Natural killer cell (primary cell): ENCODE data around the gene TMPRSS3. TPM values are rescaled to one million over a fixed set of nuclear protein-coding genes. Genes with fewer than 3 reads are reported as not detected.

Source experiments
- ATAC-seq, 3 donors: fragments of 150-1000 bp in 2 of 3; fragments of 200-7000 bp in 1 of 3; cut with Tn5 transposase; 1 replicate in 1 of 3; 2 replicates in 2 of 3; pipeline ENCODE4 v1.10.0; 2021; ENCODE audit warnings: mild to moderate bottlenecking in 2 of 3, moderate library complexity in 2 of 3
- DNase-seq, 2 donors: peaks; one replicate each; pipeline versions ENCODE4 v3.0.0 to v3.0.0-alpha.2; 2013 to 2021; ENCODE audit warnings: mixed read lengths in 1 of 2
- H3K27ac ChIP-seq: one replicate; pipeline ENCODE4 v1.5.1; 2013; ENCODE audit warnings: mild to moderate bottlenecking, low read length
- H3K27me3 ChIP-seq: one replicate; pipeline ENCODE4 v1.6.1; 2013; ENCODE audit warnings: low read length; ENCODE audit not compliant: control insufficient read depth, insufficient read depth
- H3K36me3 ChIP-seq: one replicate; pipeline ENCODE4 v1.6.1; 2013; ENCODE audit warnings: low read length; ENCODE audit not compliant: control insufficient read depth, insufficient read depth
- H3K4me1 ChIP-seq: one replicate; pipeline ENCODE4 v1.6.1; 2013; ENCODE audit warnings: low read length; ENCODE audit not compliant: control insufficient read depth, insufficient read depth
- H3K4me3 ChIP-seq: one replicate; pipeline ENCODE4 v1.5.1; 2013; ENCODE audit warnings: low read length
- H3K9me3 ChIP-seq: one replicate; pipeline ENCODE4 v1.6.1; 2013; ENCODE audit warnings: low read length; ENCODE audit not compliant: control insufficient read depth, insufficient read depth
- H3K27ac Mint-ChIP-seq, 2 donors: one replicate each; pipeline ENCODE4 v1.8.0; 2022; ENCODE audit warnings: mild to moderate bottlenecking in 2 of 2, mixed read lengths in 2 of 2, moderate library complexity in 1 of 2
- H3K27me3 Mint-ChIP-seq, 2 donors: one replicate each; pipeline ENCODE4 v1.8.0; 2022; ENCODE audit warnings: low read depth in 2 of 2, mixed read lengths in 2 of 2
- H3K36me3 Mint-ChIP-seq: one replicate; pipeline ENCODE4 v1.8.0; 2022; ENCODE audit warnings: mixed read lengths
- H3K4me1 Mint-ChIP-seq, 2 donors: one replicate each; pipeline ENCODE4 v1.8.0; 2022; ENCODE audit warnings: mixed read lengths in 2 of 2
- H3K4me3 Mint-ChIP-seq: one replicate; pipeline ENCODE4 v1.8.0; 2022; ENCODE audit warnings: mild to moderate bottlenecking, moderate library complexity, mixed read lengths
- H3K9me3 Mint-ChIP-seq, 2 donors: one replicate each; pipeline ENCODE4 v1.8.0; 2022; ENCODE audit warnings: mixed read lengths in 2 of 2
- WGBS: methylation state at CpG from one replicate; pipeline ENCODE4 v1.1.7; 2013; ENCODE audit warnings: missing lambda C conversion rate; ENCODE audit not compliant: insufficient coverage; 5-methylcytosine and 5-hydroxymethylcytosine counted together
- intact Hi-C: fragments of 100-400 bp; cut with micrococcal nuclease; formaldehyde crosslinking; loops from one replicate; pipeline ENCODE4 v1.14.2; 2022
- total RNA-seq, 4 donors: library from RNA; stranded (reverse); fragments of 120-200 nt in 1 of 4; gene quantifications; one replicate each; pipeline versions ENCODE4 v1.2.3 to v1.2.4, GENCODE V29; 2013 to 2022
- TF ChIP-seq, protein P1 (sequence below): fragments of 200-600 bp; IDR thresholded peaks from one replicate; pipeline ENCODE4 v1.8.0; 2022; ENCODE audit warnings: antibody characterized with exemption

TMPRSS3 gene
- total RNA-seq, 3 donors from 2014 or later (not counting 1 experiment from before 2014, with no cell fraction given): 0.25 TPM; not detected in 2

DNA sequence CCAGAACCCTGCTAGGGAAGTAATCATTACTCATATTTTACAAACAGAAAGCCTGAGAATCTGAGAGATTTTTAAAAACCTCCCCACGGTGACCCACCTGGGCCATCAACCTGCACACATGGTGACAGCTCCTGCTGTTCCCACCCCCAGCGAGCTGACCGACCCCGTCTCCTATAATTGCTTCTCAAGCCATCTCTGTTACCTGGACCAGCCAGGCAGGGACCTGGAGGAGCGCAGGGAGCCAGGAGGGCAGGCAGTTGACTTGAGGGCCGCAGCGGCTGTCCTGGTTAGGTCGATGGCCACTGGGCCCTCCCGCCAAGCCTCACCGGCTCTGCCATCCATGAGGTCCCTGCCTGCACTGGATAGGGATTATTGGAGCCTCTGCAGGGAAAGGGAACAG is 52.8 kb downstream of the TMPRSS3 start:
- H3K27ac ChIP-seq: no peak overlapping the region
- no peaks in the 10 kb centered on the region for H3K9me3 Mint-ChIP-seq
- peaks cover 3% of the 10 kb centered on the region for H3K4me1 ChIP-seq
- H3K36me3 ChIP-seq: no peaks in the 10 kb centered on the region
- no peak overlapping the region for H3K4me3 Mint-ChIP-seq
- WGBS: 87% methylated on average over 10 of the region's 10 CpGs
- H3K27me3 Mint-ChIP-seq: peaks cover 0 to 17% of the 10 kb centered on the region in 2 donors
- no peak overlapping the region for H3K27ac Mint-ChIP-seq
- no peak for ATAC-seq
- peaks cover 0 to under 1% of the 10 kb centered on the region in 2 donors for H3K4me1 Mint-ChIP-seq
- H3K4me3 ChIP-seq: no peak overlapping the region
- no peaks in the 10 kb centered on the region for H3K9me3 ChIP-seq
- intact Hi-C loops: no loop called here
- DNase-seq: no peak
- no peaks in the 10 kb centered on the region for H3K27me3 ChIP-seq
- TF ChIP-seq, protein P1, sequence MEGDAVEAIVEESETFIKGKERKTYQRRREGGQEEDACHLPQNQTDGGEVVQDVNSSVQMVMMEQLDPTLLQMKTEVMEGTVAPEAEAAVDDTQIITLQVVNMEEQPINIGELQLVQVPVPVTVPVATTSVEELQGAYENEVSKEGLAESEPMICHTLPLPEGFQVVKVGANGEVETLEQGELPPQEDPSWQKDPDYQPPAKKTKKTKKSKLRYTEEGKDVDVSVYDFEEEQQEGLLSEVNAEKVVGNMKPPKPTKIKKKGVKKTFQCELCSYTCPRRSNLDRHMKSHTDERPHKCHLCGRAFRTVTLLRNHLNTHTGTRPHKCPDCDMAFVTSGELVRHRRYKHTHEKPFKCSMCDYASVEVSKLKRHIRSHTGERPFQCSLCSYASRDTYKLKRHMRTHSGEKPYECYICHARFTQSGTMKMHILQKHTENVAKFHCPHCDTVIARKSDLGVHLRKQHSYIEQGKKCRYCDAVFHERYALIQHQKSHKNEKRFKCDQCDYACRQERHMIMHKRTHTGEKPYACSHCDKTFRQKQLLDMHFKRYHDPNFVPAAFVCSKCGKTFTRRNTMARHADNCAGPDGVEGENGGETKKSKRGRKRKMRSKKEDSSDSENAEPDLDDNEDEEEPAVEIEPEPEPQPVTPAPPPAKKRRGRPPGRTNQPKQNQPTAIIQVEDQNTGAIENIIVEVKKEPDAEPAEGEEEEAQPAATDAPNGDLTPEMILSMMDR: no peak
- no peaks in the 10 kb centered on the region for H3K36me3 Mint-ChIP-seq

DNA sequence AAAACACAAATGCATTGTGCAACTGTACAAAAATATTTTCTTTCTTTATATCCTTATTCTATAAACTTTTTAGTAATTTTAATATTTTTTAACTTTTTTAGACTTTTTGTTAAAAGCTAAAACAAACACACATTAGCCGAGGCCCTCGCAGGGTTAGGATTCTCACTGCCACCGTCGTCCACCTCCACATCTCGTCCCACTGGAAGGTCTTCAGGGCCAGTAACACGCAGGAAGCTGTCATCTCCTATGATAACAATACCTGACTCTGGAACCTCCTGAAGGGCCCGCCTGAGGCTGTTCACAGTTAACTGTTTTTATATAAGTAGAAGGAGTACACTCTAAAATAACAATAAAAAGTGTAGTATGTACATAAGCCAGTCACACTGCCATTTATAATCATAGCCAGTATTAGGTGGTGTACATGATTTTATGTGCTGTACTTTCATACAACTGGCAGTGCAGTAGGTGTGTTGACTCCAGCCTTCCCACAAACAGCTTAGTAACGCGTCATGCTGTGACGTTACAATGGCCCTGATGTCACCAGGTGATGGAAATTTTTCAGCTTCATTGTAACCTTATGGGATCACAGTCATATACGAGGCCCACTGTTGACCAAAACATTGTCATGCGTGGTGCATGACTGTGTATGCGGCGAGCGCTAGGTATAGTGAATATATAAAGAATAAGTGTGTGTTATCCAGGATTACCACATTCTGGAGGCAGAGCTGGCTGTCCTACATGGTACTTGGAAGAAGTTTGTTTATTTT is 53.9 kb downstream of the TMPRSS3 start:
- Mint-ChIP-seq H3K9me3 (no peaks in the 10 kb centered on the region), H3K27me3 (peaks cover 9 to 25% of the 10 kb centered on the region in 2 donors), H3K27ac (no peak overlapping the region), H3K4me1 (peaks cover 6 to 8% of the 10 kb centered on the region in 2 donors), H3K36me3 (no peaks in the 10 kb centered on the region), H3K4me3 (no peak overlapping the region)
- Histone ChIP-seq H3K9me3 (no peaks in the 10 kb centered on the region), H3K4me3 (no peak overlapping the region), H3K36me3 (no peaks in the 10 kb centered on the region), H3K27ac (no peak overlapping the region), H3K4me1 (peaks cover 8% of the 10 kb centered on the region), H3K27me3 (peaks cover 5% of the 10 kb centered on the region)
- no peak for DNase-seq
- TF ChIP-seq, protein P1: no peak
- intact Hi-C loops: no loop called here
- no peak for ATAC-seq
- 93% methylated on average over 14 of the region's 15 CpGs for WGBS

DNA sequence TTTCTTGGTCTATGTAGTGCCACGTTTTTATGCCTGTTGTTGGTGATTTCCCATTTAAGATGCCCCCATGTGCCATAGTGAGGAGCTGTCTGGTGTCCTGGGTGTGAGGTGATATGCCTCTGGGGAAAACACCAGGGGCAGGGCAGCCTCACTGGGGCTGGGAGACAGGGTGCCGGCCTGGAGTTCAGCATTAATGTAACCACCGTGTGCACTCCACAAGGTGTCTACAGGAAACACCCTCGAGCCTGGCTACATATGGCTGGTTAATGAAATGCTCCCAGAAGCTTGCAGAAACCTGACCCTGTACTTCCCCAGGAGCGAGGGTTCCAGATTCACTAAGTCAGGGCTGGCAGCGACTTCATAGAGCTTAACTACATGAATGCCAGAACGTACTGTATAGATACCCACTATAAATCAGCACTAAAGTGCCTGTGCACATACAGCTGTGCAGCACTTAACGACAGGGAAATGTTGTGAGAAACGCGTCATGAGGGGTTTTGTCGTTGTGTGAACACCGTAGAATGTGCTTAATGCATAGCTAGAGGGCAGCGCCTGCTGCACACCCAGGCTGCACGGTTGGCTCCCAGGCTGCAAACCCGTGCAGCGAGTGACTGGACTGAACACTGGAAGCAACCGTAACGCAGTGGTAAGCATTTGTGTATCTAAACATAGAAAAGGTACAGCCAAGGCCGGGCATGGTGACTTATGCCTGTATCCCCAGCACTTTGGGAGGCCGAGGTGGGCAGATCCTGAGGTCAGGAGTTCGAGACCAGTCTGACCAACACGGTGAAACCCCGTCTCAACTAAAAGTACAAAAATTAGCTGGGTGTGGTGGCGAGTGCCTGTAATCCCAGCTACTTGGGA is 55.4 kb downstream of the TMPRSS3 start:
- H3K27ac ChIP-seq: no peak overlapping the region
- H3K36me3 Mint-ChIP-seq: no peaks in the 10 kb centered on the region
- ATAC-seq: no peak

More for the DNA sequence above, 55.4 kb downstream of the TMPRSS3 start:
- Mint-ChIP-seq H3K4me3 (no peak overlapping the region), H3K9me3 (no peaks in the 10 kb centered on the region), H3K4me1 (peaks cover 6 to 8% of the 10 kb centered on the region in 2 donors), H3K27me3 (peaks cover 13 to 40% of the 10 kb centered on the region in 2 donors), H3K27ac (no peak overlapping the region)
- Histone ChIP-seq H3K27me3 (peaks cover 6% of the 10 kb centered on the region), H3K4me1 (peaks cover 8% of the 10 kb centered on the region), H3K9me3 (no peaks in the 10 kb centered on the region), H3K36me3 (no peaks in the 10 kb centered on the region), H3K4me3 (no peak overlapping the region)
- intact Hi-C loops: no loop called here
- 90% methylated on average over 24 of the region's 24 CpGs for WGBS
- TF ChIP-seq, protein P1: no peak
- DNase-seq: no peak
